Activated T-cell treated with anti-CD3 and anti-CD28 coated beads, Interleukin-2, amount 50 U/mL, for 4 hours (primary cell): ENCODE data around the gene DENND4B. TPM values are rescaled to one million over a fixed set of nuclear protein-coding genes. Genes with fewer than 3 reads are reported as not detected.

Experiments
- ATAC-seq, 2 donors: fragments of 200-7000 bp; cut with Tn5 transposase; one replicate each; pipeline ENCODE4 v1.10.0; 2021
- DNase-seq: peaks from one replicate; pipeline ENCODE4 v3.0.0-alpha.2; 2020
- H3K27me3 Mint-ChIP-seq: one replicate; pipeline ENCODE4 v1.8.0; 2021; ENCODE audit warnings: low read depth, mixed read lengths
- H3K36me3 Mint-ChIP-seq: one replicate; pipeline ENCODE4 v1.8.0; 2022; ENCODE audit warnings: mixed read lengths; ENCODE audit not compliant: insufficient read depth
- H3K4me1 Mint-ChIP-seq: one replicate; pipeline ENCODE4 v1.8.0; 2021; ENCODE audit warnings: low read depth, mixed read lengths
- H3K4me3 Mint-ChIP-seq: one replicate; pipeline ENCODE4 v1.8.0; 2021; ENCODE audit warnings: mild to moderate bottlenecking, moderate library complexity, mixed read lengths
- H3K9me3 Mint-ChIP-seq: one replicate; pipeline ENCODE4 v1.8.0; 2021; ENCODE audit warnings: mixed read lengths
- total RNA-seq, 3 donors: library from RNA; stranded (reverse); gene quantifications; one replicate each; pipeline ENCODE4 v1.2.1, GENCODE V29; 2021

DENND4B gene
- total RNA-seq, 3 donors from 2014 or later, result 110 to 117 (median 115) TPM

GRCh38 chr1:153961421-153961820, 14.9 kb upstream of the DENND4B start:
- peaks cover 3% of the 10 kb centered on the region for H3K36me3 Mint-ChIP-seq
- no peaks in the 10 kb centered on the region for H3K9me3 Mint-ChIP-seq
- peak overlapping the region; percentile 94 for H3K4me3 Mint-ChIP-seq
- H3K27me3 Mint-ChIP-seq, result no peaks in the 10 kb centered on the region
- DNase-seq, result no peak
- H3K4me1 Mint-ChIP-seq, result peaks cover 56% of the 10 kb centered on the region
- no peak for ATAC-seq

- Mint-ChIP-seq H3K4me3 (no peak overlapping the region), H3K4me1 (peaks cover 56% of the 10 kb centered on the region), H3K9me3 (no peaks in the 10 kb centered on the region), H3K27me3 (no peaks in the 10 kb centered on the region), H3K36me3 (peaks cover 3% of the 10 kb centered on the region)
- ATAC-seq (no peak), DNase-seq (no peak)
These were observed 13.7 kb upstream of the DENND4B start for GRCh38 chr1:153960206-153960605.

- ATAC-seq (no peak), DNase-seq (no peak)
- H3K36me3 Mint-ChIP-seq, result peaks cover 3% of the 10 kb centered on the region
- no peaks in the 10 kb centered on the region for H3K9me3 Mint-ChIP-seq
- no peaks in the 10 kb centered on the region for H3K27me3 Mint-ChIP-seq
- H3K4me3 Mint-ChIP-seq, result no peak overlapping the region
- H3K4me1 Mint-ChIP-seq, result peaks cover 58% of the 10 kb centered on the region
These were observed 12.9 kb upstream of the DENND4B start for GRCh38 chr1:153959454-153959853.

DNA sequence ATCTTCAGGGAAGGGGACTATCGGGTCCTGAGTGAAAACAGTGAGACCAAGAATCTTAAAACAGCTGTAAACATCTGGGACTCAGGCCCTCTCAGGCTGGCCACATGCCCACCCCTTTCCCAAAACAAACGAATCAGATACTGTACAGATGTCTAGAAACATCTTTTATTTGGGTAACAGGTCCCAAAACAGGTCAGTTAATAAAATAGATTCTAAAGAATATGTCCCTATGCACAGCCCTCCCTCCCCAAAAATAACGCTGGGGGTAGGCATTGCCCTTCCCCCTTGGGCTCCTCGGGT, 12.4 kb upstream of the DENND4B start:
- DNase-seq (no peak), ATAC-seq (no peak)
- H3K27me3 Mint-ChIP-seq, result no peaks in the 10 kb centered on the region
- H3K9me3 Mint-ChIP-seq, result no peaks in the 10 kb centered on the region
- peaks cover 59% of the 10 kb centered on the region for H3K4me1 Mint-ChIP-seq
- peak overlapping the region; percentile 98 for H3K4me3 Mint-ChIP-seq
- H3K36me3 Mint-ChIP-seq, result peaks cover 8% of the 10 kb centered on the region

DNA sequence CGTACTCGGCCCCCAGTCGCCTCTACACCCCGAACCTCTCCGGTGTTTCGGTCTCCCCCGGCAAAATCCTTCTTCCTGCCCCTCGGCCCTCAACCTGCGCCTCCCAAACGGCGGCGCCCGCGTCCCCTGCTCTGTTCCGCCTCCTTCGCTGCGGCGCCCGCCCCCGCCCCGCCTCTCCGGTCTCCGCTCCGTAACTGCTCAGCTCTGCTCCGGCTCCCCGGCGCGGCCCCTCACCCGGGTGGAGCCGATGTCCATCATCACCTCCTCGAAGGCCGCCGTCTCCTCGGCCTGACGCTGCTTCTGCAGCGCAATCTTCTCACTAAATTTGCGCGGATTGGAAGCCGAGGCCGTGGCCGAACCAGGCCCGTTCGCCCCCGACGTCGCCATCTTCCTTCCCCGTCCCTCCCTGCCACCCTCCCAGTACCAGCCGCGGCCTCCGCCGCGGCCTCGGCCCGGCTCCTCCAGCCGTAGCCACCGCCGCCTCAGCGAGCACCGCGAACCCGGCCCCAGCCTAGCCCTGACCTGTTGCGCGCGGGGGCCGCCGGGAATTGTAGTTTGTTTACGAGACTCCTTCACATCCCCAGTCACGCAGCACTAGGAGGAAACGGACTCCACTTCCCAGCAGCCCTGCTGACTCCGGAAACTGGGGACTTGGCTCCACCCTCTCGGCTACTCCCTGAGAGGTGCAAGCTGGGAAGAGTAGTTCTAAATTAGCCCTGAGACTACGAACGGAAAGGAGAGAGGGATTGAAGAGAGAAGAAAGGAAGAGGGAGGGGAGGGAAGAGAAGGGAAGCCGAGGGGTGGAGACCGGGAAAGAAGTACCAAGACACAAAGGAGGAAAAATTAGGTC, 11.8 kb upstream of the DENND4B start, which contains the start of gene CRTC2:
Gene CRTC2, minus strand, starts transcription at position 502 of the 850 bp plus-strand sequence. Its CDS starts 115 bp downstream, at position 387.
- peak; percentile 92 to 93 for ATAC-seq
- peaks cover 56% of the 10 kb centered on the region for H3K4me1 Mint-ChIP-seq
- H3K36me3 Mint-ChIP-seq, result peaks cover 9% of the 10 kb centered on the region
- H3K9me3 Mint-ChIP-seq, result no peaks in the 10 kb centered on the region
- peak within 1 kb of the TSS; percentile 98 for H3K4me3 Mint-ChIP-seq
- DNase-seq, result peak; percentile 94
- H3K27me3 Mint-ChIP-seq, result no peaks in the 10 kb centered on the region

- Mint-ChIP-seq H3K27me3 (no peaks in the 10 kb centered on the region), H3K9me3 (no peaks in the 10 kb centered on the region), H3K4me3 (peak overlapping the region; percentile 98), H3K4me1 (peaks cover 56% of the 10 kb centered on the region), H3K36me3 (peaks cover 9% of the 10 kb centered on the region)
- DNase-seq, result no peak
- peak; percentile 19 to 20 for ATAC-seq
These were observed 11.2 kb upstream of the DENND4B start for GRCh38 chr1:153957744-153958110.

- DNase-seq (no peak), ATAC-seq (no peak)
- Mint-ChIP-seq H3K36me3 (peaks cover 10% of the 10 kb centered on the region), H3K27me3 (no peaks in the 10 kb centered on the region), H3K4me3 (peak overlapping the region; percentile 98), H3K4me1 (peaks cover 50% of the 10 kb centered on the region), H3K9me3 (no peaks in the 10 kb centered on the region)
These were observed 10.6 kb upstream of the DENND4B start for GRCh38 chr1:153956997-153957715.

DNA sequence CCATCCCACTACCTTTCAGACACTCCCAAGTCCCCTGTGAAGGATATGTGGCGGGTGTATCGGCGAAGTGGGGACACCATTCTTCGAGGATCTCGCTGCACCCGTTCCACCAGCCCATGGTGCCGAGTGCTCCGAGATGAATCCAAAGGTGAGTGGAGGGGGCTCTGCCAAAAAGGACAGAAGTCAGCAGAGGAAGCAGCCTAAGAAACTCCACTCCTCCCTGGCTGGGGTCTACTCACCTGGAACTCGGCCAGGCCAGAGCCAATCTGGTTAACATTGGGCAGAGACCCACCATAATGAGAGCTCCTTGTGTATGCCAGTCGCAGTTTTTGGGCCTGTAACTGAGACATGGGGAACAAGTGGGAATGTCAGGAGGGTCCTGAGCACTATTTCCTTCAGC, 8.3 kb upstream of the DENND4B start:
- Mint-ChIP-seq H3K27me3 (no peaks in the 10 kb centered on the region), H3K4me1 (peaks cover 43% of the 10 kb centered on the region), H3K4me3 (no peak overlapping the region), H3K9me3 (no peaks in the 10 kb centered on the region), H3K36me3 (peaks cover 24% of the 10 kb centered on the region)
- DNase-seq (no peak), ATAC-seq (no peak)

GRCh38 chr1:153953859-153954365, 7.4 kb upstream of the DENND4B start:
- Mint-ChIP-seq H3K27me3 (no peaks in the 10 kb centered on the region), H3K9me3 (no peaks in the 10 kb centered on the region), H3K4me3 (no peak overlapping the region), H3K36me3 (peaks cover 24% of the 10 kb centered on the region), H3K4me1 (peaks cover 39% of the 10 kb centered on the region)
- ATAC-seq, result no peak
- no peak for DNase-seq

DNA sequence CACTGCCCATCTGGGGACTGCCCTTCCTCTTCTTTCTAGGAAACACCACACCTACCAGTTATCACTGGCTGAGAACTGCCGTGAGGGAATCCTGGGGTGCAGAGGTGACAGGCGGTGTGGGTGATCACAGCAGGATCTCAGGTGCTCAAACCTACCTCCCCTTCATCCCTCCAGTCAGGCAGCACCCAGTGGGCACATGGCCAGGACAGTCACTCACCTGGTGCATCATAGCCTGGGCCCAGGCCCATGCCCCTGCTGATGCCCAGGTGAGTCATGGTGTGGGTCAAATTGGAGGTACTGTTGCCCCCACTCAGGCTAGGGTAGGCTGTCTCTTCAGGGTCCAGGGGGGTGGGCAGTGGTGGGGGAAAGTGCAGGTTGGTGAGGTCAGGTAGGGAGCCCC, 5.3 kb upstream of the DENND4B start:
- DNase-seq (no peak), ATAC-seq (no peak)
- H3K4me1 Mint-ChIP-seq, result peaks cover 33% of the 10 kb centered on the region
- no peaks in the 10 kb centered on the region for H3K9me3 Mint-ChIP-seq
- no peak overlapping the region for H3K4me3 Mint-ChIP-seq
- H3K36me3 Mint-ChIP-seq, result peaks cover 27% of the 10 kb centered on the region
- H3K27me3 Mint-ChIP-seq, result no peaks in the 10 kb centered on the region

DNA sequence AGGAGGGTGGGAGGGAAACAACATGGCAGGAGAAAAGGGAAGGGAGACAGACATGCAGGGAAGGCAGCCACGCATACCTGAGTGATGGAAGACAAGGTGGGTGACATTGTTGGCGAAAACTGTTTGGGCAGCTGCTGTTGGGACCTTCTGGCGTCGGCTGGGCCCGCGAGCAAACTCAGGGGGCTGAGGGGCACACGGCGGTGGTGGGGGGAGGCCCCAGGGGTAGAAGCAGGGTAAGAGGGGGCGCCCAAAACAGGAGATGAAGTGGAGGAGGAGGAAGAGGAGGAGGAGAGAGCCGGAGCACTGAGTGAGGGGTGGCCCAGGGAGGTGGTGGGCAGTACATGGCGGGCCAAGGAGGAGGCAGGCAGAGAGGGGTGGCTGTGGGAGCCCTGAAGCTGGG, 4.7 kb upstream of the DENND4B start:
- H3K36me3 Mint-ChIP-seq, result peaks cover 27% of the 10 kb centered on the region
- ATAC-seq, result no peak

DNA sequence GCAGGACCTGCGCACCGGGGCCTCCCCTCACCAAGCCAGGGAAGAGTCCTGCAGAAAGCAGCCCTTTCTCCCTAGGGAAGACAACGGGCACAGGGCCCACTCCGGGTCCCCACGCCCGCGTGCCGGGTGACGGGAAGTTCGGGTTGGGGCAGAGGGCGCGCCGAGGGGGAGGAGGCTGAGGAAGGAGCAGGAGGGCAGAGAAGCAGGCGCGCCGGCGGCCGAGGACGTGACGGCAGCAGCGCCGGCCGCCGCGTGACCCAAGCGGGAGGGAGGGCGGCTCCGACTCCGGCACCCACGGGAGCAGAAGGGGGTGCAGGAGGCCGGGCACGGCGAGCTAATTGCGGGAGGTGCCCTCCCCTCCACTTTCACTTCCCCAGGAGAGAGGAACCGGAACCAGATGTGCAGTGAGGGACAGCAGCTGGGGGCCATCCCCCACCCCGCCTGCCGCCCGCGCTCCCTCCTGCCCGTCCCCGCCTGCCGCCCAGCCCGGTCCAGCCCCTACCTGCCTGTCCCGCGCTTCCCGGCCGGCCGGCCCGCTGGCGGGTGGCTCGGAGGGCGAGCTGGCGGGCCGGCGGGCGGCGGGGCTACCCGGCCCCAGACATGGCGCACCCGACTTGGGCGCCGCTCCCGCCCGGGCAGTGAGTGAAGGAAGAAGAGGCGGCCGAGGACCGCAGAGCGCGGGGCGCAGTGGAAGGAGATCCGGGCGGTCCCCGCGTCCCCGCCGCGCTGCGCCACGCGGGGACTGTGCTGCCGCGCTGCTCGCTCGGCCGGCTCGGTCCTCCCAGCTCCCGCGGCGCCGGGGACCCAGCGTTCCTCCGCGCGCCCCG, 510 bp downstream of the DENND4B start:
- DNase-seq (peak; percentile 55), ATAC-seq (peak; percentile 60 to 69)
- H3K9me3 Mint-ChIP-seq, result no peaks in the 10 kb centered on the region
- H3K27me3 Mint-ChIP-seq, result no peaks in the 10 kb centered on the region
- H3K4me1 Mint-ChIP-seq, result peaks cover 36% of the 10 kb centered on the region
- H3K4me3 Mint-ChIP-seq, result peak overlapping the region; percentile 92
- peaks cover 30% of the 10 kb centered on the region for H3K36me3 Mint-ChIP-seq

More for the DNA sequence above, 4.7 kb upstream of the DENND4B start:
- Mint-ChIP-seq H3K27me3 (no peaks in the 10 kb centered on the region), H3K9me3 (no peaks in the 10 kb centered on the region), H3K4me3 (no peak overlapping the region), H3K4me1 (peaks cover 29% of the 10 kb centered on the region)
- no peak for DNase-seq

- peak; percentile 63 to 64 for ATAC-seq
- Mint-ChIP-seq H3K4me1 (peaks cover 33% of the 10 kb centered on the region), H3K36me3 (peaks cover 27% of the 10 kb centered on the region), H3K27me3 (no peaks in the 10 kb centered on the region), H3K4me3 (peak overlapping the region; percentile 92), H3K9me3 (no peaks in the 10 kb centered on the region)
- DNase-seq, result peak; percentile 67
These were observed 1.3 kb downstream of the DENND4B start for GRCh38 chr1:153945131-153945794.

DNA sequence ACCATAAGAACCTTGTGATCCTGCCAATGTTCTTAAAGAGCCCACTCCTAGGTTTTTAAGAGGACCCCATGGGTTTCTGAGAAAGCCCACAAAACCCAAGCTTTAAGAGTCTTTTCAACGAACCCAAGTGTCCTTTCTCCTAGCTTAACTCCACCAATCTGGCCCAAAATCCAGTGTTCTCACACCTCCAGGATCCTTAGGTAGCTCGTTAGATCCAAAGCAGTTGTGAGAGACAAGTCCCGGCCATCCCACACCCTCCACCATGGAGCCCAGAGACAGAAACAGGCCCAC, 1.7 kb downstream of the DENND4B start:
- no peak for DNase-seq
- no peak for ATAC-seq
- Mint-ChIP-seq H3K27me3 (no peaks in the 10 kb centered on the region), H3K36me3 (peaks cover 27% of the 10 kb centered on the region), H3K4me3 (peak overlapping the region; percentile 92), H3K9me3 (no peaks in the 10 kb centered on the region), H3K4me1 (peaks cover 33% of the 10 kb centered on the region)
